OCI-LY7 (cell line): ENCODE measurements around the gene CCDC92. TPM values are rescaled to one million over a fixed set of nuclear protein-coding genes. Genes with fewer than 3 reads are reported as not detected.

Source experiments
- BruUV-seq: library from RNA; stranded (reverse); fragments of 400-500 nt; replicated peaks from 2 replicates; lab custom pipeline; 2021; lab: Mats Ljungman, UMichigan
- CTCF ChIA-PET: fragments of 300-600 bp; sonication (Branson Sonifier 250); formaldehyde crosslinking; loops from one replicate; lab custom pipeline; 2022; ENCODE audit warnings: antibody characterized with exemption; ENCODE audit not compliant: unreplicated experiment; lab: Charles Lee
- POLR2A ChIA-PET: fragments of 300-600 bp; sonication (Branson Sonifier 250); formaldehyde crosslinking; loops from one replicate; lab custom pipeline; 2022; ENCODE audit warnings: antibody characterized with exemption; lab: Charles Lee
- DNase-seq: peaks from one replicate; pipeline ENCODE4 v3.0.0-alpha.2; 2015; ENCODE audit warnings: low spot score
- H2AFZ ChIP-seq: fragments of 200-600 bp; sonication (generic), shearing (Covaris generic); 2 replicates; pipeline ENCODE4 v1.6.1; 2014; ENCODE audit warnings: mild to moderate bottlenecking, antibody characterized with exemption, low read length, moderate library complexity
- H3K27ac ChIP-seq: fragments of 200-600 bp; sonication (generic); 2 replicates; pipeline ENCODE4 v1.5.1; 2014; ENCODE audit warnings: mixed run types, low read depth, mild to moderate bottlenecking, moderate library complexity, low read length, inconsistent platforms; ENCODE audit not compliant: poor library complexity, severe bottlenecking
- H3K36me3 ChIP-seq: fragments of 200-600 bp; sonication (generic); 2 replicates; pipeline ENCODE4 v1.6.1; 2014; ENCODE audit warnings: mild to moderate bottlenecking, antibody characterized with exemption, low read length, moderate library complexity, mixed read lengths; ENCODE audit not compliant: insufficient read depth
- H3K4me1 ChIP-seq: fragments of 200-600 bp; sonication (generic); 2 replicates; pipeline ENCODE4 v1.5.1; 2014; ENCODE audit warnings: mild to moderate bottlenecking, low read length; ENCODE audit not compliant: insufficient read depth, poor library complexity, severe bottlenecking
- H3K4me2 ChIP-seq: fragments of 200-600 bp; sonication (generic); 2 replicates; pipeline ENCODE4 v1.6.1; 2014; ENCODE audit warnings: mild to moderate bottlenecking, low read length
- H3K4me3 ChIP-seq: fragments of 200-600 bp; sonication (generic); 2 replicates; pipeline ENCODE4 v1.5.1; 2014; ENCODE audit warnings: mild to moderate bottlenecking, low read depth, low read length; ENCODE audit not compliant: poor library complexity, severe bottlenecking
- H3K79me2 ChIP-seq: fragments of 200-600 bp; sonication (generic); 2 replicates; pipeline ENCODE4 v1.6.1; 2016; ENCODE audit warnings: low read depth, mild to moderate bottlenecking, low read length, moderate library complexity, mixed read lengths; ENCODE audit not compliant: insufficient read depth
- H3K9me2 ChIP-seq: fragments of 200-600 bp; sonication (generic); 2 replicates; pipeline ENCODE4 v1.6.1; 2016; ENCODE audit warnings: mild to moderate bottlenecking, low read length, mixed read lengths; ENCODE audit not compliant: insufficient read depth
- H3K9me3 ChIP-seq: fragments of 200-600 bp; sonication (generic); 2 replicates; pipeline ENCODE4 v1.6.1; 2014; ENCODE audit warnings: mild to moderate bottlenecking, mixed run types, low read length, mixed read lengths
- H4K20me1 ChIP-seq: fragments of 200-600 bp; sonication (generic); 2 replicates; pipeline ENCODE4 v1.6.1; 2014; ENCODE audit warnings: mild to moderate bottlenecking, antibody characterized with exemption, low read length, moderate library complexity, mixed read lengths; ENCODE audit not compliant: insufficient read depth
- EZH2phosphoT487 ChIP-seq: fragments of 200-600 bp; sonication (generic); IDR thresholded peaks from 2 replicates; pipeline ENCODE4 v1.6.1; 2018; ENCODE audit warnings: low read depth, borderline replicate concordance, mild to moderate bottlenecking, mixed run types, antibody characterized with exemption, low read length, moderate library complexity, mixed read lengths
- intact Hi-C: fragments of 100-400 bp; cut with micrococcal nuclease; formaldehyde crosslinking; loops from one replicate; pipeline ENCODE4 v1.10.0; 2022; ENCODE audit not compliant: unreplicated experiment
- total RNA-seq, 2 experiments: library from RNA; depleted of rRNA in 1 of 2; stranded (reverse); fragments of >200 nt in 1 of 2; shearing (Covaris generic) in 1 of 2; gene quantifications; 2 replicates each; pipeline ENCODE4 v1.2.3, GENCODE V29; 2014 to 2022
- TF ChIP-seq, protein P1 (sequence below): fragments of 200-600 bp; sonication (generic); conservative IDR thresholded peaks from 2 replicates; pipeline ENCODE4 v1.5.1; 2014; ENCODE audit warnings: mild to moderate bottlenecking, antibody characterized with exemption, low read length, moderate library complexity, mixed read lengths

CCDC92 gene
- total RNA-seq, 2 experiments from 2014 or later, result 3.1 to 12.3 TPM

DNA sequence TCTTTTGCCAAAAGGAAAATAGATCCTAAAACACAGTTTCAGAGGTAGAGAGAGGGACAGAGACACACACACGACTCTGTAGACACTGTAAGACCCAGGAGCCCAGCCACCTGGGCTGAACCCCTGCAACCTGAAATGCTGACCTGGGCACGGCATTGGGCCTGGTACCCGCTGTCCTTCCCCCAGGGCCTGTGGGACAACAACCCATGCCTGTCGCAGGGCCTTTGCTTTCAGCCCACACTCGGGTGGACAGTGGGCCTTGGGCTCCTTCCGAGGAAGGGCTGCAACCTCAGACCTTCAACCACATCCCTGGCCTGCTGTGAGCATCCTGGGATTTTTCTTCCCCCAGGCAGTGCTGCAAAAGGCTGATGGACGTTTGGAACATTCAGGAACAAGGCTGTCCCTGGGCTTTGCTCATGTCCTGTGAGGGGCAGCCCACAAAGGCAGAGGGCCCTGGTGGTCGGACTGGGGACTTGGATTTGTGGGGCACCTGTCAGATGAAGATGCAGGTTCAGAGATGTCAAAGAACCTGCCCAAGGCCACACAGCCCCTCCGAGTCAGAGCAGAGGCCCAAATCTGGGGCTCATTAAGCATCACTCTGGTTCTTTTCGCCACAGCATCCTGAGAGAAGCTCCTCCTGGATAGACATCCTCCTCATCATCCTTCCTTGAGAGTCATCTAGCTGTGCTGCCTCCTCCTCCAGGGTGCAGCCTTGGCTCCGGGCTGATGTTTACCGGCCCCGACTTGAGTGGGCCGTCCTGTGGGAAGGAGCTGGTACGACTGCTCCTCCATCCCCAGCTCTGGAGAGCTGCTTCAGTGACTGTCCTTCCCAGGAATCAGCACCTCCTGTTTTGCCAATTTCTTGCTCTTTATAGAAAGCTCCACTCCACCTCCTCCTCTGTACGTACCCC, 32.7 kb downstream of the CCDC92 start:
- H3K4me1 ChIP-seq, result no peaks in the 10 kb centered on the region
- no peak for DNase-seq
- CTCF ChIA-PET, result no interaction called here
- H3K27ac ChIP-seq, result no peak overlapping the region
- no peaks in the 10 kb centered on the region for H3K79me2 ChIP-seq
- no peaks in the 10 kb centered on the region for H4K20me1 ChIP-seq
- POLR2A ChIA-PET, result interaction anchor here (1.0 kb wide), 1 partner anchor 11 kb away, joined by 3 read pairs; no protein-coding TSS in a partner anchor
- no peaks in the 10 kb centered on the region for H3K9me3 ChIP-seq
- no peak overlapping the region for H2AFZ ChIP-seq
- H3K36me3 ChIP-seq, result no peaks in the 10 kb centered on the region
- H3K4me2 ChIP-seq, result no peak overlapping the region
- no peak for TF ChIP-seq EZH2phosphoT487
- TF ChIP-seq, protein P1, sequence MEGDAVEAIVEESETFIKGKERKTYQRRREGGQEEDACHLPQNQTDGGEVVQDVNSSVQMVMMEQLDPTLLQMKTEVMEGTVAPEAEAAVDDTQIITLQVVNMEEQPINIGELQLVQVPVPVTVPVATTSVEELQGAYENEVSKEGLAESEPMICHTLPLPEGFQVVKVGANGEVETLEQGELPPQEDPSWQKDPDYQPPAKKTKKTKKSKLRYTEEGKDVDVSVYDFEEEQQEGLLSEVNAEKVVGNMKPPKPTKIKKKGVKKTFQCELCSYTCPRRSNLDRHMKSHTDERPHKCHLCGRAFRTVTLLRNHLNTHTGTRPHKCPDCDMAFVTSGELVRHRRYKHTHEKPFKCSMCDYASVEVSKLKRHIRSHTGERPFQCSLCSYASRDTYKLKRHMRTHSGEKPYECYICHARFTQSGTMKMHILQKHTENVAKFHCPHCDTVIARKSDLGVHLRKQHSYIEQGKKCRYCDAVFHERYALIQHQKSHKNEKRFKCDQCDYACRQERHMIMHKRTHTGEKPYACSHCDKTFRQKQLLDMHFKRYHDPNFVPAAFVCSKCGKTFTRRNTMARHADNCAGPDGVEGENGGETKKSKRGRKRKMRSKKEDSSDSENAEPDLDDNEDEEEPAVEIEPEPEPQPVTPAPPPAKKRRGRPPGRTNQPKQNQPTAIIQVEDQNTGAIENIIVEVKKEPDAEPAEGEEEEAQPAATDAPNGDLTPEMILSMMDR, result no peak
- intact Hi-C loops, result no loop called here
- BruUV-seq, result no TSS peak
- H3K9me2 ChIP-seq, result no peaks in the 10 kb centered on the region
- no peak overlapping the region for H3K4me3 ChIP-seq

DNA sequence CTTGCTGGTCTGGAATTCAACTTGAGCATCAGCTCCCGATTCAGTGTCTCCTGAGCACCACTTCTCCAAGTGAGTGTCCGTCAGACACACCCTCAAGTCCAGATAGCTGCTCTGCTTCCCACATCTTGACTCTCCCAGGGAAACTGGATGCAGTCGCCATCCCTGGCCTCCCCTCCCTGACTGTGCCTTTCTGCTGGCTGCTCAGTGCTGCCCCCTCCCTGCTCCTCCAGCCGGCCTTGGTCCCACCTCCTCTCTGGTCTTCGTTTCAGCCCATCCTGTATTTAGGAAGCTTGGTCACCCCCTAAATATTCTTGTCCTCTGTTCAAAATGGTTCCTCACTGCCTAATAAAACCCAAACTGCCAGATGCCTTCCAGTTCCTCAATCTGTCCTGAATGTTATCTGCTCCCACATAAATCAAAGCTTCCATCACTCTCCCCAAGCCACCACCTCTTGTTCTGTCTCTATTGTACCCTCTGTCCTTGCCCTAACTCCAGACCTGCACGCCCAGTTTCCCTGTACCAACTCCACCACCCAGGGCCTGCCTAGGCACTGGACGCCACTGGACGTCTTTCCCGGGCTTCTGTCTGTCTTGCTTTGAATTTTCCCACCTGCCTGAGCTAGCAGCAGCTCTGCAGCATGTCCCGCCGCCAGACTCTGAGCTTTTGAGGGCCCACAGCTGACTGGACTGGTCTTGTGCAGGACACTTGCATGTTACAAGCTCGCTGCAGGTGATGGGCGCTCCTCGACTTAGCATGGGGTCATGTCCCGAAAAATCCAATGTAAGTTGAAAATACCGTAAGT, 33.8 kb downstream of the CCDC92 start:
- intact Hi-C loops, result no loop called here
- Histone ChIP-seq H3K9me3 (no peaks in the 10 kb centered on the region), H3K27ac (no peak overlapping the region), H2AFZ (no peak overlapping the region), H3K4me1 (no peaks in the 10 kb centered on the region), H3K36me3 (no peaks in the 10 kb centered on the region), H3K79me2 (no peaks in the 10 kb centered on the region), H4K20me1 (no peaks in the 10 kb centered on the region), H3K4me2 (no peak overlapping the region), H3K9me2 (no peaks in the 10 kb centered on the region), H3K4me3 (no peak overlapping the region)
- POLR2A ChIA-PET, result interaction anchor here (1.0 kb wide), 1 partner anchor 12 kb away, joined by 3 read pairs; no protein-coding TSS in a partner anchor
- TF ChIP-seq, protein P1, result peak; percentile 69
- TF ChIP-seq EZH2phosphoT487, result no peak
- CTCF ChIA-PET, result interaction anchor here (0.6 kb wide), 1 partner anchor 304 kb away, joined by 3 read pairs; no protein-coding TSS in a partner anchor
- no TSS peak for BruUV-seq
- DNase-seq, result peak; percentile 4
